Uterus (tissue), 4 donors: ENCODE measurements around the gene CHAF1A. TPM values are rescaled to one million over a fixed set of nuclear protein-coding genes. Genes with fewer than 3 reads are reported as not detected.

Source experiments
- DNase-seq, 2 donors: peaks; one replicate each; pipeline ENCODE4 v3.0.0-alpha.2; 2019 to 2020
- H3K27ac ChIP-seq, 2 donors: fragments of 200-600 bp; sonication (generic); 1 replicate in 1 of 2; 2 replicates in 1 of 2; pipeline ENCODE4 v1.5.1; 2016 to 2018
- H3K27me3 ChIP-seq, 2 donors: fragments of 200-600 bp; sonication (generic); one replicate each; pipeline ENCODE4 v1.5.1; 2018 to 2019; ENCODE audit warnings: control low read depth in 1 of 2
- H3K36me3 ChIP-seq, 2 donors: fragments of 200-600 bp; sonication (generic); one replicate each; pipeline ENCODE4 v1.5.1; 2019; ENCODE audit warnings: control low read depth in 1 of 2
- H3K4me1 ChIP-seq, 2 donors: fragments of 200-600 bp; sonication (generic); one replicate each; pipeline ENCODE4 v1.5.1; 2018 to 2019; ENCODE audit warnings: control low read depth in 1 of 2
- H3K4me3 ChIP-seq, 2 donors: fragments of 200-600 bp; sonication (generic); 1 replicate in 1 of 2; 2 replicates in 1 of 2; pipeline ENCODE4 v1.5.1; 2018 to 2019; ENCODE audit warnings: mild to moderate bottlenecking in 1 of 2
- H3K9me3 ChIP-seq, 2 donors: fragments of 200-600 bp; sonication (generic); one replicate each; pipeline ENCODE4 v1.5.1; 2019; ENCODE audit warnings: control low read depth in 1 of 2
- POLR2A ChIP-seq, 2 donors: fragments of 450-650 bp; IDR thresholded peaks; one replicate each; pipeline ENCODE4 v1.6.1; 2016; ENCODE audit warnings: antibody characterized with exemption in 2 of 2, mild to moderate bottlenecking in 1 of 2, moderate library complexity in 1 of 2
- intact Hi-C: fragments of 100-400 bp; cut with DNase I; formaldehyde crosslinking; loops from one replicate; pipeline ENCODE4 v1.15.1; 2023; ENCODE audit warnings: low total_unique reads
- total RNA-seq, 4 donors: library from RNA; depleted of rRNA in 3 of 4; stranded (reverse); fragments of >200 nt in 3 of 4; gene quantifications; one replicate each; pipeline versions ENCODE4 v1.1.0 to v1.2.4, GENCODE V29; 2014 to 2023
- TF ChIP-seq, protein P1 (sequence below), 4 experiments: fragments of 200-600 bp in 2 of 4; fragments of 450-650 bp in 2 of 4; sonication (generic) in 2 of 4; IDR thresholded peaks; one replicate each; pipeline ENCODE4 v1.5.1; 2016 to 2019; ENCODE audit warnings: antibody characterized with exemption in 4 of 4, mild to moderate bottlenecking in 2 of 4, moderate library complexity in 1 of 4
- donor health status: DM: yes; HTN: yes; CAD: no.

The CHAF1A gene
- total RNA-seq, 4 donors from 2014 or later = 0.59 to 12.9 (median 8.0) TPM

DNA sequence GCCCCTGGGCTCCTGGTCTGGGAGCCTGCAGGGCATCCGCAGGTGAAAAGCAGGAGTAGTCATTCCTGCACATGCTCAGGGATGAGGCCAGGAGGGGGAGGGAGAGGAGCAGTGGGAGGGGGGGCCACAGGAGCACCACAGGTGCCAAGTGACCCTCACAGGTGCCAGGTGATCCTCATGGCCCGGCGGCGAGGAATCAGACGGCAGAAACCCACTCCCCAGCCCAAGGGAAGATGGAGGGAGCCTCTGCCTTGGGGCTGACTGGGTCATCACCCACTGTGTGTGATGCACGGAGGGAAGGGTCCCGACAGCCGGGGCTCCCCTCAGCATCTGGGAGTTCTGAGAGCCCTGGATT, 29.4 kb upstream of the CHAF1A start:
- no peak overlapping the region for H3K4me3 ChIP-seq
- H3K27me3 ChIP-seq = no peaks in the 10 kb centered on the region
- TF ChIP-seq POLR2A (IDR thresholded peaks at IDR 0.05) = no peak
- TF ChIP-seq, protein P1, sequence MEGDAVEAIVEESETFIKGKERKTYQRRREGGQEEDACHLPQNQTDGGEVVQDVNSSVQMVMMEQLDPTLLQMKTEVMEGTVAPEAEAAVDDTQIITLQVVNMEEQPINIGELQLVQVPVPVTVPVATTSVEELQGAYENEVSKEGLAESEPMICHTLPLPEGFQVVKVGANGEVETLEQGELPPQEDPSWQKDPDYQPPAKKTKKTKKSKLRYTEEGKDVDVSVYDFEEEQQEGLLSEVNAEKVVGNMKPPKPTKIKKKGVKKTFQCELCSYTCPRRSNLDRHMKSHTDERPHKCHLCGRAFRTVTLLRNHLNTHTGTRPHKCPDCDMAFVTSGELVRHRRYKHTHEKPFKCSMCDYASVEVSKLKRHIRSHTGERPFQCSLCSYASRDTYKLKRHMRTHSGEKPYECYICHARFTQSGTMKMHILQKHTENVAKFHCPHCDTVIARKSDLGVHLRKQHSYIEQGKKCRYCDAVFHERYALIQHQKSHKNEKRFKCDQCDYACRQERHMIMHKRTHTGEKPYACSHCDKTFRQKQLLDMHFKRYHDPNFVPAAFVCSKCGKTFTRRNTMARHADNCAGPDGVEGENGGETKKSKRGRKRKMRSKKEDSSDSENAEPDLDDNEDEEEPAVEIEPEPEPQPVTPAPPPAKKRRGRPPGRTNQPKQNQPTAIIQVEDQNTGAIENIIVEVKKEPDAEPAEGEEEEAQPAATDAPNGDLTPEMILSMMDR (IDR thresholded peaks at IDR 0.05) = no peak
- H3K9me3 ChIP-seq = no peaks in the 10 kb centered on the region
- H3K27ac ChIP-seq = peak overlapping the region; percentile 70 to 84
- intact Hi-C loops = no loop called here
- H3K36me3 ChIP-seq = no peaks in the 10 kb centered on the region
- H3K4me1 ChIP-seq = peaks cover 22 to 53% of the 10 kb centered on the region in 2 donors
- DNase-seq = no peak

DNA sequence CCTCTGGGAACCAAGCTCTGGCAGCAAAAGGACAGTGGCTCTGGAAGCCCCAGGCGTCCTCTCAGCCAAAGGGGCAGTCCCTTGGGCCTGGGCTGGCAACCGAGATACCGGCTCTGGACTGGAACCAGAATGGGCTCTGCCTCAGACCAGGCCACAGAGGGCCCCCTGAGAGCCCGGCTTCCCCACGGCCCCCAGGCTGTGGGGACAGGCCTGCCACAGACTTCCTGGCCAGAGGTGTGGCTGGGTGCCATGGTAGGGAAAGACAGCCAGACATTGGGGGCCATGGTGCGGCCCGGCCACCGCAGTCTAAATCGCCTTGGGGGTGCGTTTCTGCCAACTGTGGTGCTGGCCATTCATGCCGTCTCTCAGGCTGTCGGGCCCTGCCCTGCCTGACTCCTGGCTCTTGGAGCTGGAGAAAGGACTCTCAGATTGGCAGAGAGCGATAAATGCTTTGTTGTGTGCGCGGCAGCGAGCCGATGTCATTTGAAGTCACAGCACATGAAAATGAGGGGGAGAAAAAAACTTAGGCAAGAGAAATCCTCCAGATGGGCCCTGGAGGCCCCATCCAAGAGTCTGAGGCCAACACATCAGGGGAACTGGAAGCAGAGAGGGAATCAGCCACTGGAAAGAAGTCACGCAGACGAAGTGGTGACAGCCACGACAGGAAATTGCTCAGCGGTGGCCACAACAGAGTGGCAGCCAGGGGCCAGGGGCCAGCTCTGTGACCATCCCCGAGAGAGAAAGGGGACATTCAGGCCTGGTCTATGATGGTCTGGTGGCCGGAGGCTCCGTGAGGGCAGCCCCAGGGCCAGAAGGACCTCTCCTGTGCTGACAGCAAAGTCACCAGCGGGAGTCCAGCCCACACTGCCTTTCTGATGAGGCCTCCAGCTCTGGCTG, 28.6 kb upstream of the CHAF1A start:
- Histone ChIP-seq H3K9me3 (no peaks in the 10 kb centered on the region), H3K36me3 (no peaks in the 10 kb centered on the region), H3K4me3 (no peak overlapping the region), H3K27ac (peak overlapping the region; percentile 70 to 84), H3K4me1 (peaks cover 22 to 45% of the 10 kb centered on the region in 2 donors), H3K27me3 (no peaks in the 10 kb centered on the region)
- intact Hi-C loops = no loop called here
- no peak for TF ChIP-seq POLR2A (IDR thresholded peaks at IDR 0.05)
- TF ChIP-seq, protein P1 (IDR thresholded peaks at IDR 0.05) = no peak
- peak in 1 of 2 donors; percentile 62 for DNase-seq

DNA sequence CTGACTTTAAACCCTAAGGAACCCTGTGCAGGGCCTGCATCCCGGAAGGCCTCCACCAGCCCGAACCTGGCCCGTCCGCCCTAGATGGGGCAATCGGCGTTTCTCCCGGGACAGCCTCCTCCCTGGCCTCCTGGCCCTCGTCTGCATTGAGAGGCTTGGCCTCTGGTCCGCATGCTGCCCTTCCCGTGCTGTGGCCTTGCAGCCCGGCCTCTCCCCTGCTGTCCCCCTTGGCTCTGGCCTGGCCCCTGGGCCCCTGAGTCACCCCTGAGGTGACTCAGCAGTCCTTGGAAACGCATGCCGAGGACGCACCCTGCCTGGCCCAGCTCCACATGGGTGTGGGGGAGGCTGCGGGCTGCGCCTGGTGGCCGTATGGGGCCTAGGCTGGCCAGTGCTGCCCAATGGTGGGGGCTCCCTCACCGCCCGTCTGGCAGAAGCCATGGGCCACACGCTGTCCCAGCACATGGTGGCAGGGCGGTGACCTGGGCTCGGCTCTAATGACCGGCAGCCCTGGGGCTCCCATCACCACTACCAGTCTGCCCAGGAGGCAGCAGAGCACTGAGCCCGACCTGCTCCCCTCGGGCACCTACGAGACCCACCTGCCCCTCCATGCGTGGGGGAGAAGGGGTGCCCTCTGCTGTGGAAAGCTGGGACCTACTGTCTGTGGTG, 27.8 kb upstream of the CHAF1A start:
- Histone ChIP-seq H3K36me3 (no peaks in the 10 kb centered on the region), H3K27me3 (no peaks in the 10 kb centered on the region), H3K27ac (peak overlapping the region; percentile 70 to 84), H3K4me3 (no peak overlapping the region), H3K4me1 (peaks cover 22 to 37% of the 10 kb centered on the region in 2 donors), H3K9me3 (no peaks in the 10 kb centered on the region)
- intact Hi-C loops = no loop called here
- TF ChIP-seq POLR2A (IDR thresholded peaks at IDR 0.05) = peak in 1 of 2 donors; percentile 22
- TF ChIP-seq, protein P1 (IDR thresholded peaks at IDR 0.05) = peak in 1 of 4 experiments; percentile 40
- peak; percentile 78 to 84 for DNase-seq

DNA sequence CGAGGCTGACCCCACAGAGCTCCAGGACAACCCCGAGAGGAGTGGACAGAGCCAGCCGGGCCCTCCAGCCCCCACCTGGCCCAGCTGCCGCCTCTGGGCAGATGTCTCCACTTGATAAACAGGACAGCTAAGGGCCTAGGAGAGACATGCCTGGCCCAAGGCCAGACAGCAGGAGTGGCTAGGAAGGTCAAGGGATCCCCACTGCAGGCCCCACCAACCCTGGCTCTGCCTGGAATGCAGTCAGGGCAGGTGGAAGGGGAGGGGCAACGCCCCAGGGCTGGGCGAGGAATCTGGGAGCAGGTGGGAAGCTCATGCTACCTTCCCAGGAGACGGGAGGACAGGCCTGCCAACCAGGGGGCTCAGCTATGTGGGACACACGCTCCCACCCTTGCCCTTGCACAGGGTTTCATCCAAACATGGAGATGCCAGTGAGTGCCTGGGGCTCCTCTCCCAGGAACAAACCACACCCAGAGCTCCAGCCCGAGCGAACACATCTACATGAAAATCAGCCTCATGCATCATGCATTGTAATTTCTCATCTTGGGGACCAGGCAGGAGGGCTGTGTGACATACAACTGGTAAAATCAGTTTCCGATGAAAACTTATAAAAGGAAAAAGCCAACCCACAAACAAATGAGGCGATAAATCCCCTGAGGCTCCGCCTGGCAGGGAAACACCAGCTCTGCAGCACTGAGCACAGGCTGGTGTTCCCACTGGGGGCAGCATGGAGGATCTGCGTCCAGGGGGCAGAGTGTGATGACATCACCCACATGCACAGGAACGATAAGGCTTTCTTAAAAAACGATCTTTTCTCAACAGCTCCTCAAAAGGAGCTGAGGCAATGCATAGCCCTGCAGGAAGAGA, 27.0 kb upstream of the CHAF1A start:
- no peaks in the 10 kb centered on the region for H3K36me3 ChIP-seq
- intact Hi-C loops = no loop called here
- no peaks in the 10 kb centered on the region for H3K27me3 ChIP-seq
- no peak overlapping the region for H3K4me3 ChIP-seq
- TF ChIP-seq, protein P1 (IDR thresholded peaks at IDR 0.05) = peak in 2 of 4 experiments; percentile 24 to 39
- no peak for TF ChIP-seq POLR2A (IDR thresholded peaks at IDR 0.05)
- DNase-seq = peak; percentile 52 to 54
- H3K9me3 ChIP-seq = no peaks in the 10 kb centered on the region
- H3K4me1 ChIP-seq = peaks cover 22 to 33% of the 10 kb centered on the region in 2 donors
- peak overlapping the region; percentile 70 to 84 for H3K27ac ChIP-seq
